ENCODE results near the gene ABCA7.

ABCA7 gene

GRCh38 chr19:1085676-1086442 is 46.0 kb downstream of the ABCA7 start:
- no peak overlapping the region for H3K4me3 ChIP-seq (ENCODE audit: low read depth, low read length)
- TF ChIP-seq CTCF (IDR thresholded peaks at IDR 0.05; ENCODE audit: low read depth, low read length): no peak
- no peak for DNase-seq (ENCODE audit: low read depth, low spot score)
- in situ Hi-C loops (cut with HindIII; ENCODE audit: low sequenced_read_pairs): no loop called here

DNA sequence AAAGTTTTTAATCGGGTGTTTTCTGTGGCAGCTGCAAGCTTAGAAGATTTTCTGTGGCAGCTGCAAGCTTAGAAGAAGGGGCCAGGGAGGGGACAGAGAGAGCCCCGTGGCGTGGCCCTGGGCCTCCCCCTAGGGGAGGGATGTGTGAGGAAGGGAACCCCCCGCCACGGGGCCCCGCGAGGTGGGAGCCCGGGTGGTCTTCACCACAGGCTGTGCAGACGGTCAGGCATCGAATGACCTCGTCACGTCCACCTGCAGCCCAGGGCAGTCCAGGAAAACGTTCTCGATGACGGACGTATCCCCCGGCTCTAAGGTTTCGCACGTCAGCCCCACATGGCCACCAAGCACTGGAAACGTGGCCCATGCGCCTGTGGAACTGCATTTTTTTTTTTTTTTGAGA is 46.7 kb downstream of the ABCA7 start:
- TF ChIP-seq CTCF (IDR thresholded peaks at IDR 0.05; ENCODE audit: low read depth, low read length): no peak
- no peak overlapping the region for H3K4me3 ChIP-seq (ENCODE audit: low read depth, low read length)
- in situ Hi-C loops (cut with HindIII; ENCODE audit: low sequenced_read_pairs): no loop called here
- no peak for DNase-seq (ENCODE audit: low read depth, low spot score)

DNA sequence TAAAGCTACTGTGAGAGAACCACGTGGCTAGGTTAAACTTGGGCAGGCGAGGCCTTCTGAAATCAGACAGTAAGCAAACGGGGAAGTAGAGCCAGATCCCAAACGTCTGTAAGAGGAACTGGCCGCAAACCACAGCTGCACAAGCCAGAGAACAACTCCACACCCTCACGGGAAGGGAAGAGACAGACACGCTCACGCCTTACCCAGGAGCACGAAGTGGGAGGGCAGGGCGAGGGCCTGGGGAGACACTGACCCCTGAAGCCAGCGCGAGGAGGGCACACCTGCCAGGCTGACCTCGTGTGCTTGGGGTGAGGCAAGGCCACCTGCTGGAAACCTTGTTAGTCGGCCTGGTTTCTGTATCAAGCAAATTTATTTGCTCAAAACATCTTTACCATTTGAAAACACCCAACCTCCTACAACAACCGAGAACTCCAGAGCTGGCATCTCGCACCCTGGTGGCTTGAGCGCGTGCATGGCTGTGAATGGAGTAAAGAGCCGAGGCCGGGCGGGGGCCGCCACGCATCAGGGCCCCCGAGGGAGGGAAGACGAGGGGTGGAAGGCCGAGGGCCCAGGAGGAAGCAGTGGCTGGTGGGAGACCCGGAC is 48.0 kb downstream of the ABCA7 start:
- no peak for DNase-seq (ENCODE audit: low read depth, low spot score)
- no peak overlapping the region for H3K4me3 ChIP-seq (ENCODE audit: low read depth, low read length)
- in situ Hi-C loops (cut with HindIII; ENCODE audit: low sequenced_read_pairs): no loop called here
- TF ChIP-seq CTCF (IDR thresholded peaks at IDR 0.05; ENCODE audit: low read depth, low read length): no peak

GRCh38 chr19:1088416-1089010 is 48.6 kb downstream of the ABCA7 start:
- in situ Hi-C loops (cut with HindIII; ENCODE audit: low sequenced_read_pairs): no loop called here
- DNase-seq (ENCODE audit: low read depth, low spot score): no peak
- H3K4me3 ChIP-seq (ENCODE audit: low read depth, low read length): no peak overlapping the region
- no peak for TF ChIP-seq CTCF (IDR thresholded peaks at IDR 0.05; ENCODE audit: low read depth, low read length)

GRCh38 chr19:1089126-1089771 is 49.3 kb downstream of the ABCA7 start:
- no peak overlapping the region for H3K4me3 ChIP-seq (ENCODE audit: low read depth, low read length)
- no peak for DNase-seq (ENCODE audit: low read depth, low spot score)
- no peak for TF ChIP-seq CTCF (IDR thresholded peaks at IDR 0.05; ENCODE audit: low read depth, low read length)
- in situ Hi-C loops (cut with HindIII; ENCODE audit: low sequenced_read_pairs): no loop called here

- no peak overlapping the region for H3K4me3 ChIP-seq (ENCODE audit: low read depth, low read length)
- no peak for TF ChIP-seq CTCF (IDR thresholded peaks at IDR 0.05; ENCODE audit: low read depth, low read length)
- in situ Hi-C loops (cut with HindIII; ENCODE audit: low sequenced_read_pairs): no loop called here
- no peak for DNase-seq (ENCODE audit: low read depth, low spot score)
Measured at GRCh38 chr19:1089891-1090290, 50.0 kb downstream of the ABCA7 start.

Measured in astrocyte of the spinal cord (primary cell).